ENCODE results near the gene SMIM12.

DNA sequence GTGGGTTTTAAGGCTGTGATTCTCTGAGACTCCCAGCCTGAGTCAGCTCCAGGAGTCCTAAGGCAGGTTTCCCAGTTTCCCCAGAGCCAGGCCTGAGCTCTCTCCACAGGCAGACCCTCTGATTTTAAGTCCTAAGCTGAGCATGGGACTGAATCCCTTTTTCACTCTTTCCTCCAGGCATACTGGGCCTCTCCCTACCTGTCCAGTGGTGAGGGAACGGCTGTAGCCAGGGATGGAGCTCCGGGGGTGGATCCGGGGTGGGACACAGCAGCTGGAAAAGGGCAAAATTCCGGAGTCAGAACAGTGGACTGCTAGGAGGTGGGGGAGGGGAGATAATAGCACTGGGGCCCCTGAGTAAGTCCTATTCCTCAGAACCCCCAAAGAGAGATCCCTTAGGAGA is 39.9 kb upstream of the SMIM12 start:
- TF ChIP-seq TAF1 (IDR thresholded peaks at IDR 0.05; ENCODE audit: borderline replicate concordance, insufficient read depth, low read length) (no peak), FOXP2 (optimal IDR thresholded peaks at IDR 0.05; ENCODE audit: borderline replicate concordance, extremely low read depth, extremely low read length, insufficient read depth) (no peak), POLR2AphosphoS5 (IDR thresholded peaks at IDR 0.05; ENCODE audit: low read depth, low read length) (no peak)

Data from PFSK-1 (cell line).